Uterus (tissue), 4 donors: Measurements from ENCODE around the gene FKBP3. TPM values are rescaled to one million over a fixed set of nuclear protein-coding genes. Genes with fewer than 3 reads are reported as not detected.

Experiments used
- DNase-seq, 2 donors: peaks; one replicate each; pipeline ENCODE4 v3.0.0-alpha.2; 2019 to 2020
- H3K27ac ChIP-seq, 2 donors: fragments of 200-600 bp; sonication (generic); 1 replicate in 1 of 2; 2 replicates in 1 of 2; pipeline ENCODE4 v1.5.1; 2016 to 2018
- H3K27me3 ChIP-seq, 2 donors: fragments of 200-600 bp; sonication (generic); one replicate each; pipeline ENCODE4 v1.5.1; 2018 to 2019; ENCODE audit warnings: control low read depth in 1 of 2
- H3K36me3 ChIP-seq, 2 donors: fragments of 200-600 bp; sonication (generic); one replicate each; pipeline ENCODE4 v1.5.1; 2019; ENCODE audit warnings: control low read depth in 1 of 2
- H3K4me1 ChIP-seq, 2 donors: fragments of 200-600 bp; sonication (generic); one replicate each; pipeline ENCODE4 v1.5.1; 2018 to 2019; ENCODE audit warnings: control low read depth in 1 of 2
- H3K4me3 ChIP-seq, 2 donors: fragments of 200-600 bp; sonication (generic); 1 replicate in 1 of 2; 2 replicates in 1 of 2; pipeline ENCODE4 v1.5.1; 2018 to 2019; ENCODE audit warnings: mild to moderate bottlenecking in 1 of 2
- H3K9me3 ChIP-seq, 2 donors: fragments of 200-600 bp; sonication (generic); one replicate each; pipeline ENCODE4 v1.5.1; 2019; ENCODE audit warnings: control low read depth in 1 of 2
- POLR2A ChIP-seq, 2 donors: fragments of 450-650 bp; IDR thresholded peaks; one replicate each; pipeline ENCODE4 v1.6.1; 2016; ENCODE audit warnings: antibody characterized with exemption in 2 of 2, mild to moderate bottlenecking in 1 of 2, moderate library complexity in 1 of 2
- intact Hi-C: fragments of 100-400 bp; cut with DNase I; formaldehyde crosslinking; loops from one replicate; pipeline ENCODE4 v1.15.1; 2023; ENCODE audit warnings: low total_unique reads
- total RNA-seq, 4 donors: library from RNA; depleted of rRNA in 3 of 4; stranded (reverse); fragments of >200 nt in 3 of 4; gene quantifications; one replicate each; pipeline versions ENCODE4 v1.1.0 to v1.2.4, GENCODE V29; 2014 to 2023
- TF ChIP-seq, protein P1 (sequence below), 4 experiments: fragments of 200-600 bp in 2 of 4; fragments of 450-650 bp in 2 of 4; sonication (generic) in 2 of 4; IDR thresholded peaks; one replicate each; pipeline ENCODE4 v1.5.1; 2016 to 2019; ENCODE audit warnings: antibody characterized with exemption in 4 of 4, mild to moderate bottlenecking in 2 of 4, moderate library complexity in 1 of 4
- donor health status: DM: yes; HTN: yes; CAD: no.

Gene FKBP3
- total RNA-seq, 4 donors from 2014 or later, result 20.2 to 57.7 (median 37.8) TPM

DNA sequence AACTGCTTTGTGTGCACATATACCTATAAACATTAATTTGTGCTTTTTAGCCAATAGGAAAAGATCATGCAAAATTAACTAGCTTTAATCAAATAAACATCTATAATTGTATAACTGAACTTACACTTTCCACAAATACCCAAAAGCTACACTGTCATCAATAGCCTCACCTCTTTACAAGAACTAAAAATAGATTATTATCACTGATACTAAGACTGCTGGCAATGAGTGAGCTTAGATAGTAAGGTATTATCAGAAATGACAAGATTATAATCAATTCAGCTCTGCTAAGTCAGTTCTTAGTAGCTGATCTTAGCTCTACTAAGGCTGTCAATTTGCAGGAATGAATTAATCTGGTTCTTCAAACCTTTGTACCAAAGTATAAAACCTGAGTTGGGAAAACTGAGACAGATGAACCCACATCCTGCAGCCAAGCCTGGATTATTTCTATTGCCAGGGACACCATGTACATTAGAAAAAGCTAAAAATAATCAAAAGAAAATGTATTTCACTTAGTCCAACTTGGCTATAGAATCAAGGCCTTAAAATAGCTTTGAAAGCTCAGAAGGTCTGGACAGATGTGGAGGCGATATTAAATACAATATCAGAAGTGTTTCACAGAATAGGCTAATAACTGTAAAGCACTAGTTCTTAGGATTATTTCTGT lies 5.2 kb downstream of the FKBP3 start:
- intact Hi-C loops, result no loop called here
- no peak overlapping the region for H3K27ac ChIP-seq
- no peaks in the 10 kb centered on the region for H3K27me3 ChIP-seq
- no peak for TF ChIP-seq POLR2A (IDR thresholded peaks at IDR 0.05)
- TF ChIP-seq, protein P1, sequence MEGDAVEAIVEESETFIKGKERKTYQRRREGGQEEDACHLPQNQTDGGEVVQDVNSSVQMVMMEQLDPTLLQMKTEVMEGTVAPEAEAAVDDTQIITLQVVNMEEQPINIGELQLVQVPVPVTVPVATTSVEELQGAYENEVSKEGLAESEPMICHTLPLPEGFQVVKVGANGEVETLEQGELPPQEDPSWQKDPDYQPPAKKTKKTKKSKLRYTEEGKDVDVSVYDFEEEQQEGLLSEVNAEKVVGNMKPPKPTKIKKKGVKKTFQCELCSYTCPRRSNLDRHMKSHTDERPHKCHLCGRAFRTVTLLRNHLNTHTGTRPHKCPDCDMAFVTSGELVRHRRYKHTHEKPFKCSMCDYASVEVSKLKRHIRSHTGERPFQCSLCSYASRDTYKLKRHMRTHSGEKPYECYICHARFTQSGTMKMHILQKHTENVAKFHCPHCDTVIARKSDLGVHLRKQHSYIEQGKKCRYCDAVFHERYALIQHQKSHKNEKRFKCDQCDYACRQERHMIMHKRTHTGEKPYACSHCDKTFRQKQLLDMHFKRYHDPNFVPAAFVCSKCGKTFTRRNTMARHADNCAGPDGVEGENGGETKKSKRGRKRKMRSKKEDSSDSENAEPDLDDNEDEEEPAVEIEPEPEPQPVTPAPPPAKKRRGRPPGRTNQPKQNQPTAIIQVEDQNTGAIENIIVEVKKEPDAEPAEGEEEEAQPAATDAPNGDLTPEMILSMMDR (IDR thresholded peaks at IDR 0.05), result no peak
- no peak overlapping the region for H3K4me3 ChIP-seq
- no peaks in the 10 kb centered on the region for H3K36me3 ChIP-seq
- no peaks in the 10 kb centered on the region for H3K9me3 ChIP-seq
- no peaks in the 10 kb centered on the region for H3K4me1 ChIP-seq
- no peak for DNase-seq

DNA sequence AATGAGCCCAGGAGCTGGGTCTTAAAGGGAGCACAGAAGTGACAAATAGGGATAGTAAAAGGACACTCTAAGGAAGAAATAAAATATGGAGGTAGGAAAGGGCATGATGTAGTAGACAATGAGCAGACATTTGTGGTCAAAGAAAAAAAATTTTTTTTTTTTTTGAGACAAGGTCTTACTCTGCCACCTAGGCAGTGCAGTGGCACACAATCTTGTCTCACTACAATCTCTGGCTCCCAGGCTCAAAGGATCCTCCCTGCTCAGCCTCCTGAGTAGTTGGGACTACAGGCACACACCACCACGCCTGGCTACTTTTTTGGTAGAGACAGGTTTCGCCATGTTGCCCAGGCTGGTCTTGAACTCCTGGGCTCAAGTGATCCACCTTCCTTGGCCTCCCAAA lies 8.5 kb downstream of the FKBP3 start:
- Histone ChIP-seq H3K4me1 (no peaks in the 10 kb centered on the region), H3K4me3 (no peak overlapping the region), H3K27ac (no peak overlapping the region), H3K27me3 (no peaks in the 10 kb centered on the region), H3K9me3 (no peaks in the 10 kb centered on the region), H3K36me3 (no peaks in the 10 kb centered on the region)
- intact Hi-C loops, result no loop called here
- TF ChIP-seq, protein P1 (IDR thresholded peaks at IDR 0.05), result no peak
- no peak for TF ChIP-seq POLR2A (IDR thresholded peaks at IDR 0.05)
- no peak for DNase-seq

DNA sequence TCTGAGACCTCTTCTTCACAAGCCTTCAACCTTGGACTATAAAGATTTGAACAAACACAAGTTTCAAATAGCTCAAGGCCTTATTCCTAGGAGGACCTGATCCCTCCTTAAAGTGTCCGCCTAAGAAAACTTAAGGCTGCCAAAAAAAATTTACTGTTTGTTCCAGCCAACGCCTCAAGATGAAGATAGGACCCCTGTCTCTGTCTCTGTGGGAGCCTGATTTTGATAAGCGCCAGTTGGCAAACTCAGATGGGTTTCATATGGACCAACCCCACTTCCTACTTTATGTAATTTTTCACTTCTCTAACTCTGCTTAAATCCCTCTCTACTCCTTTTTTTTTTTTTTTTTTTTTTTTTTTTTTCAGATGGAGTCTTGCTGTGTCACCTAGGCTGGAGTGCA lies 11.0 kb downstream of the FKBP3 start:
- DNase-seq, result no peak
- no peaks in the 10 kb centered on the region for H3K9me3 ChIP-seq
- no peaks in the 10 kb centered on the region for H3K27me3 ChIP-seq
- H3K36me3 ChIP-seq, result no peaks in the 10 kb centered on the region
- H3K4me3 ChIP-seq, result no peak overlapping the region
- no peak overlapping the region for H3K27ac ChIP-seq
- intact Hi-C loops, result no loop called here
- TF ChIP-seq, protein P1 (IDR thresholded peaks at IDR 0.05), result no peak
- TF ChIP-seq POLR2A (IDR thresholded peaks at IDR 0.05), result no peak
- no peaks in the 10 kb centered on the region for H3K4me1 ChIP-seq

DNA sequence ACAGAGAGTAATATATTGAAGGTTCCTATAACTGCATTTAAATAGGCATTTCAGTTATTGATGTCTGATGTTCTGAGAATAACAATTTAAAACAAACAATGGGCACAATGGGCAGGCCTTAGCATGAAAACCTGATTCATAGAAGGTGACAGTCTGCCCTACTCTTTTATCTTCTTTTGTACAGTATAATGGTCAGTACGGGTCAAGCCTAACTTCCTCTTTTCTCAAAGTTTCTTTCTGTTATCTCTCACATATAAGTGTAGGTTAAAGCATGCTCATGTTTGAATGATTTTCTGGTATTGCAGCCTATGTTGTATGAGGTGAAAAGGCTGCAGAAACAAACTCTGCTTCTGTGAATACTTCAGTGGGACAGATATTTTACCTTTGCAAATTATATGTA lies 14.2 kb downstream of the FKBP3 start:
- Histone ChIP-seq H3K27me3 (no peaks in the 10 kb centered on the region), H3K27ac (no peak overlapping the region), H3K36me3 (no peaks in the 10 kb centered on the region), H3K4me3 (no peak overlapping the region), H3K9me3 (no peaks in the 10 kb centered on the region), H3K4me1 (no peaks in the 10 kb centered on the region)
- DNase-seq, result no peak
- intact Hi-C loops, result no loop called here
- no peak for TF ChIP-seq POLR2A (IDR thresholded peaks at IDR 0.05)
- TF ChIP-seq, protein P1 (IDR thresholded peaks at IDR 0.05), result no peak

DNA sequence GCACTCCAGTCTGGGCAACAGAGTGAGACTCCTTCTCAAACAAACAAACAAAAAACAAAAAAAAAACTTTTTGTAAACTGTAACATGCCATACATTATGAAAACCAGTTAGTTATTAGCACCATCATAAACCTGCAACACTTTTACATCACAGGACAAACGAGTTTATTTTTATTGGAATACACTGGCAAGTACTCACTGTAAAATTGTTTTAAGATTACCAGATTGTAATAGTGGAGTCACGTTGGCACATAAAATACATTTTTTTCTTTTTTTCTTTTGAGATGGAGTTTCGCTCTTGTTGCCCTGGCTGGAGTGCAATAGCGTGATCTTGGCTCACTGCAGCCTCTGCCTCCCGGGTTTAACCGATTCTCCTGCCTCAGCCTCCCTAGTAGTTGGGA lies 15.7 kb downstream of the FKBP3 start:
- Histone ChIP-seq H3K9me3 (no peaks in the 10 kb centered on the region), H3K4me3 (no peak overlapping the region), H3K27ac (no peak overlapping the region), H3K27me3 (no peaks in the 10 kb centered on the region), H3K4me1 (no peaks in the 10 kb centered on the region), H3K36me3 (no peaks in the 10 kb centered on the region)
- no peak for DNase-seq
- intact Hi-C loops, result no loop called here
- TF ChIP-seq POLR2A (IDR thresholded peaks at IDR 0.05), result no peak
- TF ChIP-seq, protein P1 (IDR thresholded peaks at IDR 0.05), result no peak
